Right lobe of liver (tissue), 4 donors: Measurements from ENCODE around the gene STK33.

ENCODE experiments used
- CTCF ChIP-seq, 4 donors: fragments of 200-600 bp in 3 of 4; fragments of 450-650 bp in 1 of 4; IDR thresholded peaks; one replicate each; pipeline versions ENCODE4 v1.5.1 to v1.8.0; 2016 to 2022; ENCODE audit warnings: antibody characterized with exemption in 4 of 4, mild to moderate bottlenecking in 2 of 4
- POLR2A ChIP-seq: fragments of 450-650 bp; IDR thresholded peaks from one replicate; pipeline ENCODE4 v1.6.1; 2017; ENCODE audit warnings: antibody characterized with exemption, mild to moderate bottlenecking
- donor health status: DM: no; HTN: no; CAD: no.
- donor health status: DM: no; HTN: no; CAD: no.
- donor health status: DM: no; HTN: yes; CAD: no.

- no peak for TF ChIP-seq POLR2A
- no peak for TF ChIP-seq CTCF (IDR thresholded peaks at IDR 0.05)
Observed at GRCh38 chr11:8613036-8613435, 19.0 kb upstream of the STK33 start.
